HG03520 (cell line): ENCODE results near the gene FAM20A.
"Not testable (repeated sequence)": the region's sequence is repeated elsewhere in the genome, so short reads cannot be mapped to it uniquely, and the experiment has no call there.

Experiments
- ATAC-seq: cut with Tn5 transposase; IDR thresholded peaks from one replicate; pipeline ENCODE4 v1.9.1; 2021; ENCODE audit warnings: mild to moderate bottlenecking, moderate library complexity; ENCODE audit not compliant: unreplicated experiment

The FAM20A gene

DNA sequence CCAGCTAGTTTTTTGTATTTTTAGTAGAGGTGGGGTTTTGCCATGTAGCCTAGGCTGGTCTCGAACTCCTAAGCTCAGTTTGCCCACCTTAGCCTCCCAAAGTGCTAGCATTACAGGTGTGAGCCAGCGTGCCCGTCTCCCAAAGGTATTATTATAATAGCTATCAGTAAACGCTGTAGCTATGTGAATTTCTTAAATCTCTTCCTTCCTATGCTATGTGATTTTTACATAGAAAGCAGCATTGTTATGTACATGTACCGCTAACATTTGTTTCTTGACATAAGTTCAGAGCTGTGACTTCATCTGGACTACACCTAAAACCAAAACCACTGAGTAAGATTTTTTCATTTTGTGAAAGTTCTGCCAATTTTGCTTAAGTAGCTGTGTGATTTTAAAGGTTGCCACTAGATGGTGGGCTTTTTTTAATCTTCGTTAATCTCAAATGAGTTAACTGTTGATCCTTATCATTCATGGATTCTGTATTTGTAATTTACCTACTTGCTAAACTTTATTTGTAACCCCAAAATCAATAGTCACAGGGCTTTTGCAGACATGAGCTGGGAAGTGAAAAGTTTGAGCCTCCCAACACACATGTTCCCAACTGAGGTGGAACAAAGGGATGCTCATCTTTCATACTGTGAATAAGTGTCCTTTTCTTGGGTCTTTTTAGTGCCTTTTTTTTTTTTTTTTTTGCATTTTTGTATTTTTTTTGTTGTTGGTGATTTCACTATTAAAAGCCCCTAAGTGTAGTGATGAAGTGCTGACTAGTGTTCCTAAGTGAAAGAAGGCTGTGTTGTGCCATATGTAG, 67.1 kb downstream of the FAM20A start:
- no peak for ATAC-seq

DNA sequence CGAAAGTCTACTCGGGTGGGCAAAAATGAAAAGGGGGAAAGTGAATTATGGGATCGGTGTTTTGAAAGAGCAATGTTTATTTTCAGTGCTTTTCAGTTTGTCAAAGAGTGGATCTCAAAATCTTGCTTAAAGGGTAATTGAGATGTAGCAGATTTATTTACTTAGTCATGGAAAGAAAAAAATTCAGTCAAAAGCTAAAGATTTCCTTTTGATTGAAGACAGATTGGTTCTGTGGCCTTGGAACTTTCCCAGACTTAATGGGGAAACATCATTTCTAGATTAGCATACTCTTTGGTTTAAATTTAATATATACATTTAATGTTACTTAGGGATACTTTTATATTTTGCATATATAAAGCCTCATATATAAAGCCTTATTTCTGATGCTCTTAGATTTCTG, 68.3 kb downstream of the FAM20A start:
- no peak for ATAC-seq

- no peak for ATAC-seq
Observed at GRCh38 chr17:68531252-68531651, 69.9 kb downstream of the FAM20A start.

DNA sequence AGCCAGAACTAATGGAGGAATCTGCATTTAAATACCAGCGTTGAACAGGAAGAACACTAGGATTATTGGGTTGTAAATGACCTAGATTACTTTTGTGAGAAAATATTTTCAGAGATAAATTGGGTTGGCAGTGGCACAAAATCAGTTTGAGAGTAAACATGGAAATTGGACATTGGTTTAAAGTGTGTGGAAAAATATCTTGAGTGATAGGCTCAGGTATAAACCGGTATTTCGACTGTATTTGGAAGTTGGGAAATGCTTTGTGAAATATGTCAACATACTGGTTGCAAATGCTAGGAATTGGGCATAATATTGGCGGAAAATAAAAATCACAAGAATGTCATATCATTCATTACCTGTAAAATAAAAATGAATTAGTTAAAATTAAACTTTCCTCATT, 73.9 kb downstream of the FAM20A start:
- ATAC-seq = no peak

DNA sequence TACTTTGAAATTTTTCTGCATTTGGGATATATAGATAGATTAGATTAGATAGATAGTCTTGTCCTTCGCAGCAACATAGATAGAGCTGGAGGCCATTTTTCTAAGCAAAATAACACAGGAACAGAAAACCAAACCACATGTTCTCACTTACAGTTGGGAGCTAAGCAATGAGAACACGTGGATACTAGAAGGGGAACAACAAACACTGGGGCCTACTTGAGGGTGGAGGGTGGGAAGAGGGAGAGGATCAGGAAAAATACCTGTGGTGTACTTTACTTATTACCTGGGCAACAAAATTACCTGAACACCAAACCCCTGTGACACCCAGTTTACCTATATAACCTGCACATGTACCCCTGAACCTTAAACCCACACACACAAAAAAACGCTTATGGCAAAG, 74.6 kb downstream of the FAM20A start:
- ATAC-seq = no peak

DNA sequence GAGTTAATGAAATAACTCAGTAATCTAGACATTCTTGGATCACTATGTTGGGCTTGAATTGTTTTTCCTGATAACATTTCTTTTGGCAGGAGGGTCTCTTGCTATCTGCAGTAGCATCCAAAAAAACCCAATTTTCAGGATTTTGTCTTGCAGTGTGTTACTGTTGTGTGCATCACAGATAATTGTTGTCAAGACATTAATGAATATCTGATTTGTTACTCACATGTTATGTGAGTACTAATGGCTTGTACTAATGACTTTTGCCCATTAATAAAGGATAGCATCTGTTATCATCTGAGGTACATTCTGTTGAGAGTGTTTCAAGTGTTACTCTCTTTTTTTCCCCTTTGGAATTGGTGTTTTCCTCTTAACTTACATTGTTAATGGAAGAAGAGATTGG, 78.9 kb downstream of the FAM20A start:
- ATAC-seq = no peak

DNA sequence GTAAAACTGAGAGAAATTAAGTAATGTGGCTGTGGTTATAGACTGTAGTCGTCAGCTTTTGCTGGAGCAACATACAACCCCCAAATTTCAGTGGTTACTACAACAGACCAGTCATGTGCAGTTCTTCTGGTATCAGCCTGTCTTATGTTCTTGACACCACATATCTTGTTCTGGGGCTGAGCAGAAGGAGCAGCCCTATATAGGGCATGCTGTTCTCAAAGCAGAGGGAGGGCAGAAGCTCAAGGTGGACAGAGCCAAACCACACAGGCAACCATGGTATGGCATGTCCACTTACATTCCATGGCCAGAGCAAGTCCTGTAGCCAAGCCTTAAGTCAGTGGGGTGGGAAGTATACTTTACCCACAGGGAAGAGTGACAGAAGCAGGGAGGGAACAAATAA, 81.3 kb downstream of the FAM20A start:
- no peak for ATAC-seq

DNA sequence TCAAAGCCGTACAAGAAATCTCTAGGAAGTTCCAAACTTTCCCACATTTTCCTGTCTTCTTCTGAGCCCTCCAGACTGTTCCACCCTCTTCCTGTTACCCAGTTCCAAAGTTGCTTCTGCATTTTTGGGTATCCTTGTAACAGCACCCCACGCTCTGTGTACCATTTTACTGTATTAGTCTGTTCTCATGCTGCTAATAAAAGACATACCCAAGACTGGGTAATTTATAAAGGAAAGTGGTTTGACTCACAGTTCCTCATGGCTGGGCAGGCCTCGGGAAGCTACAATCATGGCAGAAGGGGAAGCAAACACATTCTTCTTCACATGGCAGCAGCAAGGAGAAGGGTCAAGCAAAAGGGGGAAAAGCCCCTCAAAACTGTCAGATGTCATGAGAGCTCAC, 82.1 kb downstream of the FAM20A start:
- ATAC-seq = not testable (repeated sequence)

DNA sequence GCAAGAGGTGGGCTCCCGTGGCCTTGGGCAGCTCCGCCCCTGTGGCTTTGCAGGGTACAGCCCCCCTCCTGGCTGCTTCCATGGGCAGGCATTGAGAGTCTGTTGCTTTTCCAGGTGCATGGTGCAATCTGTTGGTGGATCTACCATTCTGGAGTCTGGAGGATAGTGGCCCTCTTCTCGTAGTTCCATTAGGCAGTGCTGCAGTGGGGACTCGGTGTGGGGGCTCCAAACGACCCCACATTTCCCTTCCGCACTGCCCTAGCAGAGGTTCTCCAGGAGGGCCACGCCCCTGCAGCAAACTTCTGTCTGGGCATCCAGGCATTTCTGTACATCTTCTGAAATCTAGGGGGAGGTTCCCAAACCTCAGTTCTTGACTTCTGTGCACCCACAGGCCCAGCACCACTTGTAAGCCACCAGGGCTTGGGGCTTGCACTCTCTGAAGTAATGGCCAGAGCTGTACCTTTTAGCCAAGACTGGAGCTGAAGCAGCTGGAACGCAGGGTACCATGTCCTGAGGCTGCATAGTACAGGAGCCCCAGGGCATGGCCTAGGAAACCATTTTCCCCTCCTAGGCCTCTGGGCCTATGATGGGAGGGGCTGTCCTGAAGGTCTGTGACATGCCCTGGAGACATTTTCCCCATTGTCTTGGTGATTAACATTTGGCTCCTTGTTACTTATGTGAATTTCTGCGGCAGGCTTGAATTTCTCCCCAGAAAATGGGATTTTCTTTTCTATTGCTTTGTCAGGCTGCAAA, 82.9 kb downstream of the FAM20A start:
- no peak for ATAC-seq

DNA sequence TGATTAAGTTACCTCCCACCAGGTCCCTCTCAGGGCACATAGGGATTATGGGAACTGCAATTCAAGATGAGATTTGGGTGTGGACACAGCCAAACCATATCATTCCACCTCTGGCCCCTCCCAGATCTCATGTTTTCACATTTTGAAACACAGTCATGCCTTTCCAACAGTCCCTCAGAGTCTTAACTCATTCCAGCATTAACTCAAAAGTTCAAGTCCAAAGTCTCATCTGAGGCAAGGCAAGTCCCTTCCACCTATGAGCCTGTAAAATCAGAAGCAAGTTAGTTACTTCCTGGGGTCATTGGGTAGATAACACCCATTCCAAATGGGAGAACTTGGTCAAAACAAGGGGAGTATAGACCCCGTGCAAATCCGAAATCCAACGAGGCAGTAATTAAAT, 83.6 kb downstream of the FAM20A start:
- ATAC-seq = not testable (repeated sequence)

DNA sequence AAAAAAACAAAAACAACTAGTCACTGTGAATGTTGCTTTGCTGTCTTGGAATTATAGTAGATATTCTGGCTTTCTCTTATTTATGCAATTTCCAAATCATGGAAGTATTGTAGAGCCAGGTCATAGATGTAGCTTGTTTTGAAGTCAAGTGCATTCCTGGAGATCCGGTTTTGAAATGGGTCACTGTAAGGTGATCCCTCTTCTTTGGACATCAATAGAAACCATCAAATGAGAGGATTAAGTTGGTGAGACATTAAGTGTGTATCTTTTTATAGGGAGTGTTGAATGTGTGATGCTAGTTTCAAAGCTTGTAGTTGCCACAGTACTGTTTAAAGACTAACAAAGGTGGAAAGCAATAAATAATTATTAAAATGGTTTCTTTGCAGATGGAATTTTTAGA, 84.4 kb downstream of the FAM20A start:
- ATAC-seq = no peak

GRCh38 chr17:68514831-68515635, 86.1 kb downstream of the FAM20A start:
- no peak for ATAC-seq

DNA sequence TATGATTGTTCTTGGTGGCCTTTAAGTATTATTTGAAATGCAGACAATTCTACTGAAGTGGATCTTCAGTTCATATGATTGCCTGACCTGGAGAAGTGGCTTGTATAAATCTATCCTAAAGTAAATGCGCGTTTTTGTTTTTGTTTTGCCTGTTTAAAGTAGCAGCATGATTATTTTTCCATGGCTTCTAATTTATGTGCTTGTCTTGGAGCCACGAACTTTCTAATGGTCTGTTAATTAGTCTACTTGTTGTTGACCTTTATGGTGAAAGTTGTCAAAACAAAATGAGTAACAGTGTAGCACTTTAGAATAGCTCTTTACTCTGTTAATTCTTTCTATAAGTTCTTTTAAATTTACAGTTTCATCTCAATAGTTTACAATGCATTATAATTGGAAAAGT, 87.2 kb downstream of the FAM20A start:
- no peak for ATAC-seq

- no peak for ATAC-seq
Observed at GRCh38 chr17:68512960-68513474, 88.2 kb downstream of the FAM20A start.

DNA sequence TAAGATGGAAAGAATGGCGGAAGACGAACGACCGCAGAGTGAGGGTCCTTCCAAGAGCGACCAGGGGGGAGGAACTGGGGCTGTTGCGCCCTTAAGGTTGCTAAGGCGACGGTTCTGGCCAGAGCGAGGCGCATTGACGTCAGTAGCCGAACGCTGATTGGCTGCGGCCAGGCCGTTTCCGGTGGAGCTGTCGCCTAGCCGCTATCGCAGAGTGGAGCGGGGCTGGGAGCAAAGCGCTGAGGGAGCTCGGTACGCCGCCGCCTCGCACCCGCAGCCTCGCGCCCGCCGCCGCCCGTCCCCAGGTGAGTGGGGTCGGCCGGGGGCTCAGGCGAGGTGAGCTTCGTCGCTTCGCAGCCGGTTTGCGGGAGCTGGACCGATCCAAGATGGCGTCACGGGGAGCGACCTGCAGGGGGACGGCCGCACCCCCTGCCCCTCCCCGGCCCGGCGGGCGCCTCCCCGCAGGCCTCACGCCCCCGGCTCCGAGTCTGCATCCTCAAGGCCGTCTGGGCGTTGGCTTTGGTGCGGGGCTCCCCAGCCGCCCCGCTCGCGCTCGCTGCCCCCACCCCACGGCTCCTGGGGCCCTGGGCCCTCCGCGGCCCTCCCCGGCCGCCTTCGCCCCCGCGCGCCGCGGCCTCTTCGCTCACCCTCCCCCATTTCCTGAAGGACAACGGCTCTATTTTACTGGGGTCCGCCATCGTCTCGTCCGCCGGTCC, 88.8 kb downstream of the FAM20A start, which contains the start of gene PRKAR1A:
PRKAR1A (plus strand) TSS at position 184 of the 713 bp plus-strand sequence. CDS start 2,970 bp downstream, outside the sequence.
- ATAC-seq = peak; percentile 89

- peak; percentile 38 for ATAC-seq
Observed at GRCh38 chr17:68511671-68512246, 89.4 kb downstream of the FAM20A start.

DNA sequence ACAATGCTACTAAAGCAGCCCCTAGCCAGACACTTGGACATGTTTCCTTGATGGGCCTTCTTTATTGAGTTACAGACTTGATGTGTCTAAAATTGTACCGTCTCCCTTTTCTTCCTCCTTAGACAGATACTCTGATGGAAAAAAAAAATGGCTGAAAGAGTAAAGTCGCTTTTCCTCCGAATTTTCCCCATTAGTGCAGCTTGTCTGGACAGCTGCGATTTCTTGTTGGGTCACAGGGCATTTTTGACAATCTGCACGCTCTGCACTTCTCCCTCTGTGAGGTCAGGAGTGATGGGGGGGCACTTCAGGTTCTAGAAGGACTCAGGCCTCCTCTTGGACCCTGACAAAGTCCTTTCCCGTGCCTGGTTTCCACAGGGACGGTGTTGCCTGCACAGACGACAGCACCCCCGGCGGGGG, 89.9 kb downstream of the FAM20A start:
- no peak for ATAC-seq

- no peak for ATAC-seq
Observed at GRCh38 chr17:68509141-68510057, 91.8 kb downstream of the FAM20A start.

DNA sequence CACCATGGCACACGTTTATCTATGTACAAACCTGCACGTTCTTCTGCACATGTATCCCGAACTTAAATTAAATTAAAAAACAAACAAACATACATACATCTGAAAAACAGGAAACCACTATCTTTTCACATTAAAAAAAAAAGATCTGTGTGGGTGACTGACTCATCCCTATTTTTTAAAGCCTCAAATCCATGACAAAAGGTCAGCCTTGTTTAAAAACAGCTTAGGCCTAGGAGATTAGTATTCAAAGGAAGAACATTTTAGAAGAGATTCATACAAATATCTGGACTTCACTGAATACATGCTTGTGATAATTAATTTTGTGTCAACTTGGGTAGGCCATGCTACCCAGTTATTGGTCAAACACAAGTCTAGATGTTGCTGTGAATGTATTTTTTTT, 93.6 kb downstream of the FAM20A start:
- ATAC-seq = no peak
